ENCODE measurements around the gene FGG. TPM values are rescaled to one million over a fixed set of nuclear protein-coding genes. Genes with fewer than 3 reads are reported as not detected.

Gene FGG
- total and polyA plus RNA-seq, 2 of the 13 experiments (the other 11 are each of a cell fraction or from before 2014, with no cell fraction given) = 1,037 to 2,423 TPM

GRCh38 chr4:154590329-154591006 lies 22.0 kb downstream of the FGG start, which contains the start of gene FGA (continued):
- TF ChIP-seq ZNF609 (CRISPR knock-in tag; IDR thresholded peaks at IDR 0.05; ENCODE audit: borderline replicate concordance) = peak; percentile 98
- TF ChIP-seq ZBTB20 (CRISPR knock-in tag; IDR thresholded peaks at IDR 0.05; ENCODE audit: borderline replicate concordance, low read depth) = peak; percentile 97; the same call in 1 of the 2 replicates
- TF ChIP-seq KDM5A (IDR thresholded peaks at IDR 0.05; ENCODE audit: borderline replicate concordance, low read length) = 0 out of 2 replicates have a peak, but pooled peaks have one; percentile 25
- 0 out of 2 replicates have a peak, but pooled peaks have one; percentile 37 for TF ChIP-seq HBP1 (CRISPR knock-in tag; IDR thresholded peaks at IDR 0.05; ENCODE audit: low read depth)
- peak; percentile 93 for TF ChIP-seq HNF4A (CRISPR knock-in tag; IDR thresholded peaks at IDR 0.05)
- no peak for TF ChIP-seq ZNF329 (CRISPR knock-in tag; IDR thresholded peaks at IDR 0.05; ENCODE audit: low read depth)
- TF ChIP-seq SAP130 (CRISPR knock-in tag; IDR thresholded peaks at IDR 0.05; ENCODE audit: low read depth) = peak; percentile 95
- TF ChIP-seq ONECUT2 (CRISPR knock-in tag; IDR thresholded peaks at IDR 0.05) = peak; percentile 80
- TF ChIP-seq SNRNP70 (IDR thresholded peaks at IDR 0.05; ENCODE audit: low read depth, low read length) = no peak
- no peak for TF ChIP-seq MTF1 (CRISPR knock-in tag; IDR thresholded peaks at IDR 0.05)
- TF ChIP-seq GABPA (IDR thresholded peaks at IDR 0.05; ENCODE audit: low read depth, low read length) = no peak
- TF ChIP-seq GABPA (CRISPR knock-in tag; IDR thresholded peaks at IDR 0.05; ENCODE audit: low read depth) = 0 out of 2 replicates have a peak, but pooled peaks have one; percentile 21
- peak; percentile 98 for TF ChIP-seq FOXJ3 (CRISPR knock-in tag; IDR thresholded peaks at IDR 0.05; ENCODE audit: borderline replicate concordance)
- no peak for TF ChIP-seq ZNF235 (CRISPR knock-in tag; IDR thresholded peaks at IDR 0.05; ENCODE audit: borderline replicate concordance)
- peak; percentile 51; the same call in 1 of the 2 replicates for TF ChIP-seq NFYC (CRISPR knock-in tag; IDR thresholded peaks at IDR 0.05)
- peak; percentile 93 for TF ChIP-seq PAF1 (CRISPR knock-in tag; IDR thresholded peaks at IDR 0.05)
- TF ChIP-seq HNRNPUL1 (IDR thresholded peaks at IDR 0.05; ENCODE audit: low read depth, low read length) = peak; percentile 90
- peak; percentile 94 for TF ChIP-seq DPF2 (CRISPR knock-in tag; IDR thresholded peaks at IDR 0.05; ENCODE audit: borderline replicate concordance, low read depth)
- no peak for TF ChIP-seq MLXIP (CRISPR knock-in tag; IDR thresholded peaks at IDR 0.05; ENCODE audit: borderline replicate concordance)

All from HepG2 (cell line).